Measurements from ENCODE around the gene SLC7A10.

- no peak for TF ChIP-seq CTCF (IDR thresholded peaks at IDR 0.05; ENCODE audit: low read length)
- no peak for TF ChIP-seq EZH2 (optimal IDR thresholded peaks at IDR 0.05; ENCODE audit: low read depth, low read length)
These were observed 5.9 kb upstream of the SLC7A10 start for GRCh38 chr19:33231511-33231910.

Measured in MM.1S (cell line).